OCI-LY3 (cell line): ENCODE data around the gene ANKRD17.
A peak's percentile ranks its signal among the peaks of the same experiment; 100 is the strongest.
"Not testable (repeated sequence)": the region's sequence is repeated elsewhere in the genome, so short reads cannot be mapped to it uniquely, and the experiment has no call there.

ENCODE experiments used
- H2AFZ ChIP-seq: fragments of 200-600, 300-600 bp; shearing (Covaris generic); 2 replicates; pipeline ENCODE4 v1.6.0; 2014; ENCODE audit warnings: antibody characterized with exemption, low read depth, low read length
- H3K27ac ChIP-seq: fragments of 200-600, 300-600 bp; sonication (generic); 2 replicates; pipeline ENCODE4 v1.5.1; 2014; ENCODE audit warnings: mild to moderate bottlenecking, low read length, moderate library complexity, mixed read lengths
- H3K27me3 ChIP-seq: fragments of 200-600, 300-600 bp; sonication (generic); 2 replicates; pipeline ENCODE4 v1.6.1; 2014; ENCODE audit warnings: low read depth, low read length, mixed read lengths
- H3K36me3 ChIP-seq: fragments of 200-600, 300-600 bp; sonication (generic); replicated peaks from 2 replicates; pipeline ENCODE3; 2014; ENCODE audit warnings: low read depth, low read length, mixed read lengths
- H3K4me1 ChIP-seq: fragments of 300-600, 200-600 bp; sonication (generic); 2 replicates; pipeline ENCODE4 v1.6.1; 2014; ENCODE audit warnings: low read length, mixed read lengths
- H3K4me2 ChIP-seq: fragments of 200-600, 300-600 bp; sonication (generic); 2 replicates; pipeline ENCODE4 v1.6.1; 2014; ENCODE audit warnings: low read length, mixed read lengths
- H3K4me3 ChIP-seq: fragments of 300-600, 200-600 bp; sonication (generic); 2 replicates; pipeline ENCODE4 v1.5.1; 2014; ENCODE audit warnings: antibody characterized with exemption, mild to moderate bottlenecking, low read length, moderate library complexity
- H3K79me2 ChIP-seq: fragments of 300-600, 200-600 bp; shearing (Covaris generic); 2 replicates; pipeline ENCODE4 v1.6.1; 2014; ENCODE audit warnings: mild to moderate bottlenecking, low read length, mixed read lengths
- H3K9ac ChIP-seq: fragments of 300-600, 200-600 bp; shearing (Covaris generic); 2 replicates; pipeline ENCODE4 v1.6.0; 2014; ENCODE audit warnings: mild to moderate bottlenecking, low read length, moderate library complexity
- H3K9me3 ChIP-seq: fragments of 200-600, 300-600 bp; shearing (Covaris generic); 2 replicates; pipeline ENCODE4 v1.6.1; 2014; ENCODE audit warnings: low read length, mixed read lengths; ENCODE audit not compliant: insufficient read depth
- H4K20me1 ChIP-seq: fragments of 200-600, 300-600 bp; sonication (generic); 2 replicates; pipeline ENCODE4 v1.6.1; 2016; ENCODE audit warnings: low read length, mixed read lengths; ENCODE audit not compliant: insufficient read depth
- CTCF ChIP-seq: fragments of 200-600, 300-600 bp; sonication (generic); IDR thresholded peaks from 2 replicates; pipeline ENCODE4 v1.5.1; 2014; ENCODE audit warnings: antibody characterized with exemption, low read length, low read depth
- EZH2phosphoT487 ChIP-seq: fragments of 200-600 bp; shearing (Covaris generic); IDR thresholded peaks from 2 replicates; pipeline ENCODE4 v1.6.1; 2018; ENCODE audit warnings: antibody characterized with exemption, mixed run types, low read depth

The ANKRD17 gene

GRCh38 chr4:73257651-73258435 is 755 bp downstream of the ANKRD17 start:
- peak overlapping the region; percentile 83 for H3K27ac ChIP-seq
- H3K36me3 ChIP-seq, result peaks cover 17% of the 10 kb centered on the region
- peak overlapping the region; percentile 91 for H3K9ac ChIP-seq
- H3K4me1 ChIP-seq, result peaks cover 22% of the 10 kb centered on the region
- H3K27me3 ChIP-seq, result no peaks in the 10 kb centered on the region
- H3K4me3 ChIP-seq, result peak overlapping the region; percentile 99
- H3K9me3 ChIP-seq, result no peaks in the 10 kb centered on the region
- H2AFZ ChIP-seq, result no peak overlapping the region; the same call in 1 of the 2 replicates
- H3K79me2 ChIP-seq, result peaks cover 81% of the 10 kb centered on the region
- peak overlapping the region; percentile 93 for H3K4me2 ChIP-seq
- no peak for TF ChIP-seq CTCF
- TF ChIP-seq EZH2phosphoT487, result no peak
- H4K20me1 ChIP-seq, result peaks cover 33% of the 10 kb centered on the region

- H4K20me1 ChIP-seq, result peaks cover 39% of the 10 kb centered on the region
- no peak overlapping the region for H2AFZ ChIP-seq
- H3K9me3 ChIP-seq, result no peaks in the 10 kb centered on the region
- H3K27ac ChIP-seq, result peak overlapping the region; percentile 83
- TF ChIP-seq EZH2phosphoT487, result no peak
- peak; percentile 65 for TF ChIP-seq CTCF
- peak overlapping the region; percentile 91 for H3K9ac ChIP-seq
- peak overlapping the region; percentile 99 for H3K4me3 ChIP-seq
- peak overlapping the region; percentile 93 for H3K4me2 ChIP-seq
- peaks cover 20% of the 10 kb centered on the region for H3K36me3 ChIP-seq
- peaks cover 87% of the 10 kb centered on the region for H3K79me2 ChIP-seq
- H3K27me3 ChIP-seq, result no peaks in the 10 kb centered on the region
- peaks cover 22% of the 10 kb centered on the region for H3K4me1 ChIP-seq
Measured at GRCh38 chr4:73257234-73257633, 1.4 kb downstream of the ANKRD17 start.

GRCh38 chr4:73255847-73256246 is 2.8 kb downstream of the ANKRD17 start:
- H3K4me1 ChIP-seq, result peaks cover 22% of the 10 kb centered on the region
- H3K4me3 ChIP-seq, H3K9me3 ChIP-seq, H3K27ac ChIP-seq, H2AFZ ChIP-seq, H3K9ac ChIP-seq, H3K27me3 ChIP-seq: not testable (repeated sequence)
- peaks cover 20% of the 10 kb centered on the region for H3K36me3 ChIP-seq
- peaks cover 53% of the 10 kb centered on the region for H4K20me1 ChIP-seq
- H3K4me2 ChIP-seq, result peak overlapping the region; percentile 93
- H3K79me2 ChIP-seq, result peaks cover 99% of the 10 kb centered on the region

- Histone ChIP-seq H3K79me2 (peaks cover 100% of the 10 kb centered on the region), H3K4me2 (no peak overlapping the region), H4K20me1 (peaks cover 80% of the 10 kb centered on the region)
Measured at GRCh38 chr4:73252001-73252400, 6.6 kb downstream of the ANKRD17 start.

More at GRCh38 chr4:73252001-73252400, 6.6 kb downstream of the ANKRD17 start:
- Histone ChIP-seq H3K4me3 (no peak overlapping the region), H2AFZ (no peak overlapping the region), H3K27ac (no peak overlapping the region), H3K27me3 (no peaks in the 10 kb centered on the region), H3K9ac (no peak overlapping the region), H3K36me3 (peaks cover 20% of the 10 kb centered on the region), H3K4me1 (peaks cover 14% of the 10 kb centered on the region), H3K9me3 (no peaks in the 10 kb centered on the region)
- TF ChIP-seq CTCF (no peak), EZH2phosphoT487 (no peak)
